GM12875 (cell line): ENCODE measurements around the gene RAB11FIP5.
"Not testable (repeated sequence)": the region's sequence is repeated elsewhere in the genome, so short reads cannot be mapped to it uniquely, and the experiment has no call there.

Source experiments
- H3K4me3 ChIP-seq: one replicate; pipeline ENCODE4 v1.5.1; 2011; ENCODE audit warnings: low read depth, low read length, control low read depth
- TF ChIP-seq, protein P1 (sequence below): IDR thresholded peaks from 2 replicates; pipeline ENCODE4 v1.5.1; 2011; ENCODE audit warnings: low read depth, mild to moderate bottlenecking, control low read depth, inconsistent platforms, low read length, moderate library complexity, borderline replicate concordance; ENCODE audit not compliant: insufficient read depth

The RAB11FIP5 gene

DNA sequence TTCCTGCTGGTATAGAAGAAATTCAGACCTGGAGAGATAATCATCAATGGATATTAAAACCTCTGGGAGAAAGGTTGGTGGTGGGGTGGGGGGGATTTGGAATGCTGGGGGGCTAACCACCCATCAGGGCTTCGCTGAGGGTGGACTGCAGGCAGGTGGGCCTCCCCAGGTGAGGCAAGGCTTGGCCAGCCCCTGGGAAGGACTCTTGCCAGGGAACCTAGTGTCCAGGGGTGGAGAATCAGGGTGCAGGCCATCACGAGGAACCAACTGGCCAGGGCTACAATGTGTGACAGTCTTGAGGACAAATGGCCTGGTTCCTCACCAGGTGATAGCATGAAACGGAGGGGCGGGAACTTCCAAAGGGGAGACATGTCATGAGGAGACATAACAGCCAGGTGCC is 11.8 kb downstream of the RAB11FIP5 start:
- TF ChIP-seq, protein P1, sequence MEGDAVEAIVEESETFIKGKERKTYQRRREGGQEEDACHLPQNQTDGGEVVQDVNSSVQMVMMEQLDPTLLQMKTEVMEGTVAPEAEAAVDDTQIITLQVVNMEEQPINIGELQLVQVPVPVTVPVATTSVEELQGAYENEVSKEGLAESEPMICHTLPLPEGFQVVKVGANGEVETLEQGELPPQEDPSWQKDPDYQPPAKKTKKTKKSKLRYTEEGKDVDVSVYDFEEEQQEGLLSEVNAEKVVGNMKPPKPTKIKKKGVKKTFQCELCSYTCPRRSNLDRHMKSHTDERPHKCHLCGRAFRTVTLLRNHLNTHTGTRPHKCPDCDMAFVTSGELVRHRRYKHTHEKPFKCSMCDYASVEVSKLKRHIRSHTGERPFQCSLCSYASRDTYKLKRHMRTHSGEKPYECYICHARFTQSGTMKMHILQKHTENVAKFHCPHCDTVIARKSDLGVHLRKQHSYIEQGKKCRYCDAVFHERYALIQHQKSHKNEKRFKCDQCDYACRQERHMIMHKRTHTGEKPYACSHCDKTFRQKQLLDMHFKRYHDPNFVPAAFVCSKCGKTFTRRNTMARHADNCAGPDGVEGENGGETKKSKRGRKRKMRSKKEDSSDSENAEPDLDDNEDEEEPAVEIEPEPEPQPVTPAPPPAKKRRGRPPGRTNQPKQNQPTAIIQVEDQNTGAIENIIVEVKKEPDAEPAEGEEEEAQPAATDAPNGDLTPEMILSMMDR, result no peak
- H3K4me3 ChIP-seq, result no peak overlapping the region

DNA sequence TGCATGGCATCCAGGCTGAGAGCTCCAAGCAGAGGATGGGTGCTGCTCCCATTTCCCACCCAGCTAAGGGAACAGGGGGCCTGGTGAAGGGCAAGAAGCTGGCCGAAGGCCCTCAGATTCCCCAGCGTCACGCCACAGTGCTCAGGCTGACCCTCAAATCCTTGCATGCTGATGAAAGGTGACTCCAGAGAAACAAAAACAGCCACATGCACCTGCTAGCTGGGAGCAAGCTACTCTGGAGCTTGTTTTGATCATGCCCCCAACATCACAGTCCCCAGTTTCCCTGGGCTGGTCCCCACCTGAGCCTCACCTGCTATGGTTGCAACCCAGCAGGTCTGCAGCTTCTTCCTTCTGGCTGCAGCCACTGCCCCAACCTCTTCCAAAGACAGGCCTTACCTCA is 13.3 kb downstream of the RAB11FIP5 start:
- TF ChIP-seq, protein P1, result no peak
- no peak overlapping the region for H3K4me3 ChIP-seq

DNA sequence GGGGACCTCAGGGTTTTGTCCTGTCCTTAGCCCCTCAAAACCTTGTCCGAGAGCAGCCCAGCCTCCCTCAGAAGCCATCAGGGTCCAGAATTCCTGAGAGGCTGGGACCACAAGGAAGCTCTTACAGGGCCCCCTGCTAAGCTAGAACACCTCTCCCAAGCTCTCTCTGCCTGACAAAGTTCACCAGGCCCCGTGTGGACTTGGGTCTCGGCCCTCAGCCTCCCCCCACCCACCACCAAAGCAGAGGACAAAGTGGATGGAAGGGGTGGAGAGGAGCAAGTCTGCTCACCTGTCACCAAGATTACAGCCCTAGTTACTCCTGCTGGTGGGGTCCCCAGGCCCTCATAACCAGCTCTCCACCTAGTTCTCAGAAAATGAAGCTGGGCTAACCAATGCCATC is 16.8 kb downstream of the RAB11FIP5 start:
- TF ChIP-seq, protein P1, result no peak
- no peak overlapping the region for H3K4me3 ChIP-seq

DNA sequence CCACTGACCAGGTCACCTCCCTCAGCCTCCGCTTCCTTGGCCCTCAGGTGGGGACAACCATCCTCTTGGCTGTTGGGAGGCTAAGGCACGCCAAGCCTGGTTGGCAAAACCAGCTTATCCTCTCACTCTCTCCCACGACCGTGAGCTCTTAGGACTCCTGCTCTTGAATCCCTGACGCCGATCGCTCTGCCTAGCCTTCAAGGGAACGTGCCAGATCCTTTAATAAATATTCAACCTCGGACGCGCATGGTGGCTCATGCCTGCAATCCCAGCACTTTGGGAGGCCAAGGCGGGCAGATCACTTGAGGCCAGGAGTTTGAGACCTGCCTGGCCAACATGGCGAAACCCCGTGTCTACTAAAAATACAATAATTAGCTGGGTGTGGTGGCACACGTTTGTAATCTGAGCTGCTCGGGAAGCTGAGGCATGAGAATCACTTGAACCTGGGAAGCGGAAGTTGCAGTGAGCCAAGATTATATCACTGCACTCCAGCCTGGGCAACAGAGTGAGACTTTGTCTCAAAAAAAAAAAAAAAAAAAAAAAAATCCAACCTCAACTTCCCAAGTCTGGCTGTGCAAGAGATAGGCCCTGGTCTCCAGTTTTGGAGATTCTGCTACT is 19.0 kb downstream of the RAB11FIP5 start:
- not testable (repeated sequence) for H3K4me3 ChIP-seq

DNA sequence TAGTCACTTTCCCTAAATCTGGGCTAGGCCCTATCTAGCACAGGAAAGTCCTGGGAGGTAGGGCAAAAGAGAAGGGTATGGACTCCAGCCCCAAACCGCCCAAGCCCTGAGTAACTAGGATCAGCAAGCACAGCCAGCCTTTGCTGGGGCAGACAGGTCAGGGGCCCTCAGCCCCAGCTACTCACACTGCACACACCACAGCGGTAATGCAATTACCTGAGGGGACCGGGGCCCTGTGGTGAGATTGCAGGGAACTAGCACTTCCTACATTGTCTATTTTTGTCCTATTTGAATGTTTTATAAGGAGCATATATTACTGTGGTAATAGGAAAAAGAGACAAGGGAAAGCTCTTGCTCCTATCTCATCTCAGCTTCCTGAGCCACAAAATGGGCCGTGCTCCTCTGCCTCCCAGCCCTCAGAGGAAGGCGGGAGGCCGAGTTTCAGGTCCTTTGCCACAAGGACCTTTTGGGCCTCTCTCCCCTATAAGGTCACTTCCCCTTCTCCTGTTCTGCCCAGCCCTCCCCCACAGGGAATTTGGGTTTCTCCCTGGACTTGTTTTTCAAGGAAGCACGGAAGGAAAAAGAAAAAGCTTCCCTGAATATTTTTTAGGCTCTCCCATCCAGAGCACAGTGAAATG is 20.5 kb downstream of the RAB11FIP5 start:
- H3K4me3 ChIP-seq, result no peak overlapping the region
- TF ChIP-seq, protein P1, result no peak

DNA sequence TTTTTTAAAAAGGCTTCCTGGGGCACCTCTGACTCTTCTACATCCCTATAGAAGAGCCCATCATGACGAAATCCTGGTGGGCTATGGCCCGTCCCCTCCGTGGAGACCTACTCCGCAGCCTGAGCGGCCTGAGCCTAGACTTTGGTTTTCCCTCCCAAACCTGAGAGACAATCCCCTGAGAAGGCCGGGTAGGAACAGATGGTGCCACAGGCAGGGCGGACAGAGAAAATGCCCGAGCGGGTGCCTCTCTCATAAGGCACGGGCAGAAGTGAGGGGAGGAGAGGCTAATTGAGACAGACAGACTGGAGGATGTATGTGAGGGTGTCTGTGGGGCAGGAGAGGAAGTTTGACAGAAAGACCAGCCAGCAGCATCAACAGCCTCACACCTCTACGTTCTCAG is 21.1 kb downstream of the RAB11FIP5 start:
- TF ChIP-seq, protein P1, result no peak
- H3K4me3 ChIP-seq, result no peak overlapping the region

DNA sequence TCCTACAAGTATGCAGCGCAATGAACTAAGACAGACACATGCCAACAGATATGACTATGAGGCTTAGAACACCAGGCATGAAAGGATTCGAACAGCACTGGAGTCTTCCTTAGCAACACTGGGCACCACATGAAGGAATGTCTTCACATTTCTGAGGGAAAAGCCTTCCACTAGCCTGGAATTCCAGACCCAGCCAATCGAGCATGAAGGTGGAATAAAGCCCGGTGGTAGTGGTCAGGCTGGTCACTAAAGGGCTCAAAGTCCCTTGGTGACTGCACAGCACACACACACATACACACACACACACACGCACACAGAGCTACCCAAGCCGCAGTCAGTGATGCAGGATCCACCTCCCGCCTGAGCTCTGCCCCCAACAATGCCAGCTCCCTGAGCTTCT is 21.6 kb downstream of the RAB11FIP5 start:
- H3K4me3 ChIP-seq, result no peak overlapping the region
- TF ChIP-seq, protein P1, result no peak
